GM21526 (cell line): Measurements from ENCODE around the gene LAMA5.
A peak's percentile ranks its signal among the peaks of the same experiment; 100 is the strongest.
"Not testable (repeated sequence)": the region's sequence is repeated elsewhere in the genome, so short reads cannot be mapped to it uniquely, and the experiment has no call there.

Experiments used
- ATAC-seq: cut with Tn5 transposase; IDR thresholded peaks from one replicate; pipeline ENCODE4 v1.9.1; 2021; ENCODE audit warnings: moderate library complexity; ENCODE audit not compliant: unreplicated experiment, low FRiP score

Gene LAMA5

DNA sequence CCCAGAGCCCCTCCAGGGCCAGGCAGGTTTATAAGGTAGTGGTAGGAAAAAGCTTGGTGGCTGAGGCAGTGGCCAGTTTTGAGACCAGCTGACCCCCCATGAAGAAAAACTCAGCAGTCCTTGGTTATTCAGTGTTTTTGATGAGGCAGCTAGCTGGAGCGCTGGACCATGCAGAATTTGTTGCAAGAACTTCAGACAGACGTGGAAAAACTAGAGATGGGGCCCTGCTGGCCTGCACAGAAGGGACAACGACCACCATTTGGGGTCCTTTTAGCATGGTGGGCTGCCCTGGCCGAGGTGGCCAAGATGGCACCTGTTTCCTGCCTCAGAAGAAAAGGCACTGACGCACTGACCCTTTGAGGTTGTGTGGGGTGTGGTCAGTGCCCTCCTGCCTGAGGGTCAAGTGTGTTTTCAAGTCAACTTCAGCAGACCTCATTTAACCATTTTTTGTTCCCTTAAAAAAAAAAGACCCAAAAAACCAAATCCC lies 22.5 kb upstream of the LAMA5 start:
- no peak for ATAC-seq

DNA sequence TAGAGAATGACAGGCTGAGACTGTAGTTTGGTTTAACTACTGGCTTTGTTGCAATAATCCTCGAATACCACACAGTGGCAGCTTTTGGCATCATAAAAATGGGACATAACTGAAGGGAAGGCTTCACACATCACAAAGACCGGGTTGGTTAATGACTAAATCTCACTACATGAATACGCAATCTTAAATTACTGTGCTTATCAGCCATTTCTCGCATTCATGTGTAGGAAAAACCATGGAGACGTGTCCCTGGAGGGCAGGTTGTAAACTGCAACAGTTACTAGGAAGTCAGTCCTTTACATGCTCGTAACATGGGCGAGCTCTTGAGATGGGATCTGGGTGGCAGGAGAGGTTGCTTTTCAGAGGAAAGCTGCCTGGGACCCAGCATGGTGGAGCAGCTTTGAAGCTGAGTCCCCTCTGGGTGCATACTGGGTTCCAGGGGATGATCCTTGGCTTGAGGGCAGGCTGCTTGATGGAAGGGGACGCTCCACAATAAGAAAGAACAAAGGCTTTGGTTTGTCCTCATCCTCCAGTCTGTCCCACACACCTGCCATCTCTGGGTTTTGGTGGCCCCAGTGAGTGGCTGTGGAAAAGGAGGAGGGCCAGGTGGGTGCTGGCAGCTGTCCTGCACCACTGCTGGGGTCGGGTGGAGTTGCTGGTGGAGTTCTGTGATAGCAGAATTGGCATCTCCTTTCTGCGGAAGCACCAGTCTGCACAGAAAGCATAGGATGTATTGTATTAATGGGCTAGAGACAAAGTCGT lies 21.9 kb upstream of the LAMA5 start:
- ATAC-seq: no peak

DNA sequence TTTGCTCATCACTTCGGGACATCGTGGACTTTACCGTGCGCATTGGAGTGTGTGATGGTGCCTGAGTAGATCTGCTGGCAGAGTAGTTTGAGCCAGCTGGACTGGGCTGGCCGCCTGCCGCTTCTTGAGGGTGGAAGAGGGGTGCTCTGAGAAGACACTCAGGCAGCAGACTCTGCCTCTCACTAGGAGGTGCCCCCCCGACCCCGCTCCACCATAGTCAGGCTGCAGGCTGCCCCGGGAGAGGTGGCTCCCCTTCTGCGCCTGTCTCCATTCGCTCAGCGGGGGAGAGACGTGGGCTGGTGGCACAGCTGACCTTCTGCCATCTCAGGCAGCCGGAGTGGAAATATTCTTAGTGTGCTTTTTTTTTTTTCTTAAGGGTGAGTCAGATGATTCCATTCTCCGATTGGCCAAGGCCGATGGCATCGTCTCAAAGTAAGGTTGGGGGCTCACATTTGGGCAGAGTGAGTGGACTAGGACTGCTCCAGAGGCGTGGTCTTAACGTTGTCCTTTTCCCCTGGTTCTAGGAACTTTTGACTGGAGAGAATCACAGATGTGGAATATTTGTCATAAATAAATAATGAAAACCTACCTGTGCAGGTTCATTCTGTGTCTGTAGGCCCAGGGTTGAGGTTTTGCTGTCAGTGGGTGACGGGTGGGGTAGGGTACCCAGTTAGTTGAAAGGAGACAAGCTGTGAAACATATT lies 21.0 kb upstream of the LAMA5 start:
- no peak for ATAC-seq

DNA sequence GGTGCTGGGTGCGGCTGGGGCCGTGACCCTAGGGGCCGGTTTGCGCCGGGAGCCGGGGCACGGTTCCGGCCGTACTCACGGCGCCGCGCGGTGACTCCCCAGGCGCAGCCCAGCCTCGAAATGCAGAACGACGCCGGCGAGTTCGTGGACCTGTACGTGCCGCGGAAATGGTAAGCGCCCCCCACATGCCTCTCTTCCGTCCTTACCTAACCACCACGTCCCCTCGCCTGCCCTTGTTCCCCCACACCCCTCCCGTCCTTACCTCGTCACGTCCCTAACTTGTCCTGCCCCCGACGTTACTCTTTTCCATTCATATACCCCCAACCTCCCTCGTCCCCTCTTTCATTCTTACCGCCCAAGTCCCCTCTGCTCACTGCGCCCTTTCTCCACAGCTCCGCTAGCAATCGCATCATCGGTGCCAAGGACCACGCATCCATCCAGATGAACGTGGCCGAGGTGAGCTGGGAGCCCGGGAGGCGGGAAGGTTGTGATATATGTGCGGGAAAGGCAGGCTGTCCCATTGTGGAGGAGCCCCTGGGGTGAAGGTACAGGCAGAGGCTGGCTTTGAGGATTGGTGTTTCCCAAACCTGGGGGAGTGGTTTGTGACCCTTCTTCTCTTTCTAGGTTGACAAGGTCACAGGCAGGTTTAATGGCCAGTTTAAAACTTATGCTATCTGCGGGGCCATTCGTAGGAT lies 20.3 kb upstream of the LAMA5 start:
- no peak for ATAC-seq

DNA sequence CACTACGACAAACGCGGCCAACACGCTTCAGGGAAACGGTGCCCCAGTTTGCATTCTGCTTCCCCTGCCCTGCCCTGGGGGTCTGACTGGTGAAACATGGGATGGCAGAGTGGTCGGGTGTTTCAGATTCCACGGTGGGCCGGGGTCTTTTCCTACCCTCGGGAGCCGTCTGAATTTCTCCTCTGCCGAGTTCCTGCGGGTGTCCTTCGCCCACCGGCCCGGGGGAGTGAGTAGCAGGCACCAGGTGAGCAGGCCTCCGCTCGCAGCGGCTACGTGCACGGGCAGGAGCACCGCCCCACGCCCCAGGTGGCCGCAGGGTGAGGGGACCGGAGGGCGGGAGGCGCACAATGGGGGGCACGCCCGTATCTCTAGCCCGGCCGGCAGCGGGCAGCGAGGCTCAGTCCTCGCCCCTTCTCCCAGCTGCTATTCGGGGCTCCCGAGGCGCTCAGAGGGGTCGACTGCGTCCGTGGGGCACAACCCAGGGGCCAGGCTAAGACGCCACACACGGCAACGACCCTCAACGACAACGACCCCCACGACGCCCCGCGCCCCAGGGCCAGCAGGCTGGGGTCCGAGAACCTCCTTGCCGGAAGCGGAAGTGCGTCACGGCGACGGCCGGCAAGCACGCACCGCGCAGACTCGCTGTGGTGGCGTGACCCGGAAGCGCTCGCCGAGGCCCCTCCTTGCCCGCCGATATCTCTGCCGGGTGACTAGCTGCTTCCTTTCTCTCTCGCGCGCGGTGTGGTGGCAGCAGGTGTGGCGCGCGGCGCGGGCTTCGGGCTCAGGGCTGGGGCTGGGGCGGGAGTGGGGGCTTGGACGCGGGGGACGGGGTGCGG lies 19.5 kb upstream of the LAMA5 start, which contains the start of gene RPS21:
Gene RPS21 (plus strand): TSS at position 721 of the 836 bp plus-strand sequence. CDS start 236 bp downstream, outside the sequence.
- ATAC-seq: peak; percentile 56

DNA sequence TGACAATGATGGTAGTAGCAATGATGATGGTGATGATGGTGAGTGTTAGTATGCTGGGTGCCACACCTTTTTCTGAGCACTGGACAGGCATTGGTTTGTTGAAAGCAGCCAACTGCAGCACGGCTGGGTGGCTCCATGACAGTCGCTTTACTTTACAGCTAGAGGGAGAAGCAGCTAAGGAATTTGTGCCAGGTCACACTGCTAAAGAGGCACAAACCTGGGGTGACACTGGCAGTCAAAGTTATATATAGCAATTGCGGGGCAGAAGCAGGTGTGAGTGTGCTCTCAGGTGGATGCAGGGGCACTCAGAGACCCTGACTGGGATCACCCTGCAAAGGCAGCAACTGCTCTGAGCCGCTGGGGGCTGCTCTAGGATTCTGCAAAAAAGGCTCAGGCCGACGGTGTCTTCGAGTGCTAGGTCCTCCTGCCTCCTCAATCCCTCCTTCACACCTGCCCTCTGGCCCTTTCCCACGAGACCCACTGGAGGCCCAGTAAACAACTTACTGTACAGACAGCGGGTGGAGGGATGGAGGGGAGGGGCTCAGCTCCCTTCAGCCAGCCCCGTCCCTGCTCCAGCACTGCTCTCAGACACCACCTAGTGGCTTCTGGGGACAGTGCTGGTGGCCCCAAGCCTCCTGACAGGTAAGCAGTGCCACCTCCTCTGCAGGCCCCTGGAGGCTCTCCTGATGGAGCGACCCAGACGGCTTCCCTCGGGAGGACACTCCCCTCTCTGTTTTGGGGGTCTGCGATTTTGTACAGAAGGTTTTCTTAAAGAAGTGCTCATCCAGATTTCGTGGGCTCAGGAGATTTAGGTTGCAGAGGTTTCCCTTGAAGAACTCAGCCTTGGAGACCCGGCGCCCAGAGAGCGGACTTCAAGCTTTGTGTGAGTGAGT lies 15.4 kb upstream of the LAMA5 start:
- ATAC-seq: peak; percentile 50

DNA sequence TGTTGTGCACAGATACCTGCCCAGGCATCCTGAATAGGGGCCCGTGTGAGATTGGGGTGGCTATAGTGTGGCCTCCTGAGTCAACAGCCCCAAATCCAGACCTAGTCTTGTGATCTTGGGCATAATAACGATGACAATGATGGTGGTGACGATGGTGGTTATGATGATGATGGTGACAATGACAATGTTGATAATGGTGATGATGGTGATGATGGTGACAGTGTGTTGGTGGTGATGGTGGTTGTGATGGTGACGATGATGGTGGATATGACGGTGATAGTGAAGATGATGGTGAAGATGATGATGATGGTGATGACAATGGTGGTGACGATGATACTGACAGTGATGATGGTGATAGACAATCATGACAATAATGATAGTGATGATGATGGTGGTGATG lies 14.7 kb upstream of the LAMA5 start:
- no peak for ATAC-seq

DNA sequence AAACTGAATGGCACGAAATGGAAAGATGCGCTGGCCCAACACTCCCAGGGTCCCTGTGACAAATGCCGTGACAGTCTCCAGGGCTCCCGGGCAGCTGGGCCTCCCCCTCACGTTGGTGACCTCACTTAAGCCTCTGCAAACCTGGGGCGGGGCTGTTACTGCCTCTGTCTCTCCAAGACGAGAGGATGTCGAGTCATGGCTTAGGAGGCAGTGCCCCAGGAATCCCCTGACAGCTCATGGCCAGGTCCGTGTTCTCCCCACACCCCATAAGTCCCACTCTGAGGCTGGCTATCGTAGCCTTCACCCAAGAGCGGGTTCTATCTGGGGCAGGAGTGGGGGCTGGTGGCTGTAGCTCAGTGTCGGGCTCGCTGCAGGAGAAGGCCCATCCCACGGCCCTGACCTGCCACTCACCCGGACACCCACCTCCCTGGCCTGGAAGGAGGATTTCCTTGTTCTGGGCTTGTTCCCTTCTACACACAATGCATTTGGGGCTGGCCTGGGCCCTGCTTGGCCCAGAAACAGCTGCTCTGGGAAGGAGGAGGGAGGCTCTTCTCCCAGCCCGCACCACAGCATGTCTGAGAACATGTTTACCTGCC lies 14.2 kb upstream of the LAMA5 start:
- no peak for ATAC-seq

DNA sequence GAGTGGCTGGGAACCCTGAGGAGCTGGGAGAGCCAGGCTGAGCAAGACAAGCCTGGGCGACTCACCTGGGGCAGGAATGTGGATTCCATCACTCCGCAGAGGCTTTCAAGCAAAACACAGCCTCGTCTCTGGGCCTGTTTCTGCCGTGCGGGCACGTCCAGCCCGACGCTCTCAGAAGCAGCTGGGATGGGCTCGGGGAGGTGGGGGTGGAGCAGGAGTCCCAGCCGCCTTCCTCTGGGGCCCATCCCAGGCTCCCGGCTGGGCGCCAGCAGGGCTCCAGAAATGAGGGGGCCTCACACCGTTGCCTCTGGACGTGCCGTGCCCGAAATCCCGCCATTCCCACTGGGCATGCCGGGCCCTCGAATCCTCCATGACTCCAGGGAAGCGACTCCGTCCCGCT lies 11.1 kb upstream of the LAMA5 start:
- ATAC-seq: no peak

DNA sequence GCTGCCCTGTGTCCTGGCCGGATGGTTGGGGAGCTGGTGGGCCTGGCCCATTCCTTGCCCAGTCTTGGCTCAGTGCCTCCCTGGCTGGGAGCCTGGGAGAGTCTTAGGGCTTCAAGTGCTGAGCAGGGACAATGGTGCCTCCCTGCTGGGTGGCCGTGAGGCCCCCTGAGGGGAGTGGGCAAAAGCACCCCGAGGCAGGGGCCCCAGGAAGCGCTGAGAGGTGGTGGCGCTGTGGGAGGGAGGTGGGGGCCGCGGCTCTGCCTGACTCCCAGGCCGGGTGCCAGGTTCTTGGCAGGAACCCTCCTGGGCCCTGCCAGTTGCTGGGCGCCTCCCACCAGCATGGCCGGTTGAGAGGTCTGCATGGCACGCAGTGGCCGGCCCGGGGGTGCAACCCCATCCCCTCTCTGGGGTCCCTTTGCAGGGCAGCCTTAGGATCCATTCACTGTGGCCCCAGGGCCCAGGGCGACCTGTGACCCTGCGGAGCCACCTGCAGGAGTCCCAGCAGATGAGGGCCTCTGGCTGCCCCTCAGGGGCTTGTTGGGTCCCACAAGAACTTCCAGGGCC lies 10.6 kb upstream of the LAMA5 start:
- no peak for ATAC-seq

DNA sequence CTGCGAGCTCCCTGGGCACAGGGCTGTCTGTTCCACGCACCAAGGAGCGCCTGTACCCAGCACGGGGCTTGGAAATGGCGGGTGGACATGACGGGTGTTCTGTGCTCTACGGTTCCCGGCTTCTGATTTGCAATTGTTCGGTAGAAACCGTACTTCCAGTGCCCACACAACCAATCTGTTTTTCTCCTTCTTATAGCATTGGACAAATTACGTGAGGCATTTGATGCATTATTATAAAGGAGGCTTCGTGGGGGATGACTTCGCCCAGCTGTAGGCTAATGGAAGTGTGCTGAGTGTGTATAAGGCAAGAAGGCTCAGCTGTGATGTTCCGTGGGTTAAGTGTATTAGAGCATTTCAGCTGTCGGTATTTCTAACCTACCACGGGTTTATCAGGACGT lies 10.0 kb upstream of the LAMA5 start:
- no peak for ATAC-seq

DNA sequence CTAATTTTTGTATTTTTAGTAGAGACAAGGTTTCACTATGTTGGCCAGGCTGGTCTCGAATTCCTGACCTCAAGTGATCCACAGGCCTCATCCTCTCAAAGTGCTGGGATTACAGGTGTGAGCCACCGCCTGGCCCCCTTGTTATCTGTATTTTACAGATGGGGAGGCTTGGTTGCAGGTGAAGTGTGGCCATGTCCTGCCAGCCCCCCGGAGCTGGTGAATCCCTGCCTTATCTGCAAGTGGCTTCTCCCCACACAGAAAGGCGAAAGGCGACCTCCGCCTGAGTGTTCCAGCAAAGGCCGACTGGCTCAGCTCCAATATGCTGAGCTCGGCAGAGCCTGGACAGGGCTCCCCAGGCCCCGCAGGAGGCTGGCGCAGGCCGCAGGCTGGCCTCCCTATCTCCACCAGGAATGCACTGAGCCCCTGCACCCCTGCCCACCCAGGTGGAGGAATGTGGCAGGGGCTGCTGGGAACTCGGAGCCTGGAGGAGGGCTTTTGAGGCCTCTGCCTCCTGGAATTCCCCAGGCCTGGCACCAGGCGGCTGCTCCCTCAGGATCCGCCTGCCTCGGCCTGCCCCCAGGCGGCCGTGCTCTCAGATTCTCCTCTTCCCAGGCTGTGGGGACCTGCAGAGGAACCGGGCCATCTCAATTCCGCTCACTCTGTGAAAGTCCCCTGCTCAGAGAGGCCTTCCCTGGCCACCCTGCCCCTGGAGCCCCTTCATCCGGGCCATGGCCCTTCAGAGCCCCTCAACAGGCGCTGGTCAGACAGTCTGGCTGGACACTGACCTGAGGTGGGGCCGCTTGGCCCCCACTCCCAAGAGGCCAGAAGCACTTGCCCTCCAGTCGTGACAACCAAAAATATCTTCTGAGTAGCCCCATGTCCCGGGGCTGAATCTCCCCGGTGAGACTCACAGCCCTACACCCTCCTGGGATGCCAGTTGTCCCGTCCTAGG lies 9.3 kb upstream of the LAMA5 start:
- ATAC-seq: no peak

DNA sequence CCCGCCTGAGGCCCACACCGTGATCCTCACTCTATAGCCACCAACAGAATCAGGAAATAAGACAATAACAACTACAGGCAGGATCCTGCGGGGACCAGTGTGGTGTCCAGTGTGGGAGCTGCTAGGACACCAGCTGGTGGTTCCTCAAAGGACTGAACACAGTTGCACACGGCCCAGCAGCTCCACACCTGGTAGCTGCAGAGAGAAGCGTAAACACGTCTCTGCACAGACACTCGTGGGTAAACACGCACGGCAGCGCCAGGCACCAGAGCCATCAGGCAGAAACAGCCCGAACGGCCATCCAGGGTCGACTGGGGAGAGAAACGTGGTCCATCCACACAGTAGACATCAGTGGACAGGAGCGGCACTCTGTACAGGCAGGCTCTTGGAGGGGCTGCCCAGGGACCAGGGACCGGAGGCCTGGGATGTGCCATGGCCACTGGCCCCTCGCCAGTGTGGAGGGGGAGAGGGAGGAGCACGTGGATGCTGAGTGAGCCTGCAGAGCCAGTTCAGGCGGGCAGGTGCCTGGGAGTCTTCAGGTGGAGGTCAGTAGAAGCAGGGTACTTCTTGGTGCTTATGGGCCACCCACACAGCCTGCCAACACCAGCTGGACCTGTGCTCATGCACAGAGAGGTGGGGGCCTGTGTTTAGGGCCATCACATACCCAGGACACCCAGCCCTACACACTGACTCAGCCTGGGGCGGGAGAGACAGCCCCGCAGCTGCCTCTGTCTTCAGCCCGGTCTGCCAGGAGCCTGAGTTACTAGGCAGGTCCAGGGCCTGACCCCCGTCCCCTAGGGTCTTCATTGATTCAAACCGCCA lies 7.4 kb upstream of the LAMA5 start:
- no peak for ATAC-seq

DNA sequence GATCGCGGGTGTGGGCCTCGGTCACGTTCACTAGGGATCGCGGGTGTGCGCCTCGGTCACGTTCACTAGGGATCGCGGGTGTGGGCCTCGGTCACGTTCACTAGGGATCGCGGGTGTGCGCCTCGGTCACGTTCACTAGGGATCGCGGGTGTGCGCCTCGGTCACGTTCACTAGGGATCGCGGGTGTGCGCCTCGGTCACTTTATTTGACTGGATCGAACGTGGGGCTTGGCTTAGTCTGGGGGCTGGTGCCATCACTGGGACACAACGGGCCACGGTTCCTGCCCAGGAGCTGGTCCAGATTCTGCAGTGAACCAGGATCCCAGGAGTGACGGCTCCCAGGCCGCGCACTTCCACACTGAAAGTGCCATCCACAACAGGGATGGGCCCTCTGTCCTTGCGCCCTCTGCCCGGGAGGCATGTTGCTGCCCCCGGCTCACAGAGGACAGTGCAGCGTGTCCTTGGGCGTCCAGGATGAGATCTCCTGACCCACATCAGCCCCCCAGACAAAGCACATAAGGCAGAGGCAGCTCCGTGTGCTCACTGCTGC lies 6.6 kb upstream of the LAMA5 start:
- ATAC-seq: not testable (repeated sequence)

DNA sequence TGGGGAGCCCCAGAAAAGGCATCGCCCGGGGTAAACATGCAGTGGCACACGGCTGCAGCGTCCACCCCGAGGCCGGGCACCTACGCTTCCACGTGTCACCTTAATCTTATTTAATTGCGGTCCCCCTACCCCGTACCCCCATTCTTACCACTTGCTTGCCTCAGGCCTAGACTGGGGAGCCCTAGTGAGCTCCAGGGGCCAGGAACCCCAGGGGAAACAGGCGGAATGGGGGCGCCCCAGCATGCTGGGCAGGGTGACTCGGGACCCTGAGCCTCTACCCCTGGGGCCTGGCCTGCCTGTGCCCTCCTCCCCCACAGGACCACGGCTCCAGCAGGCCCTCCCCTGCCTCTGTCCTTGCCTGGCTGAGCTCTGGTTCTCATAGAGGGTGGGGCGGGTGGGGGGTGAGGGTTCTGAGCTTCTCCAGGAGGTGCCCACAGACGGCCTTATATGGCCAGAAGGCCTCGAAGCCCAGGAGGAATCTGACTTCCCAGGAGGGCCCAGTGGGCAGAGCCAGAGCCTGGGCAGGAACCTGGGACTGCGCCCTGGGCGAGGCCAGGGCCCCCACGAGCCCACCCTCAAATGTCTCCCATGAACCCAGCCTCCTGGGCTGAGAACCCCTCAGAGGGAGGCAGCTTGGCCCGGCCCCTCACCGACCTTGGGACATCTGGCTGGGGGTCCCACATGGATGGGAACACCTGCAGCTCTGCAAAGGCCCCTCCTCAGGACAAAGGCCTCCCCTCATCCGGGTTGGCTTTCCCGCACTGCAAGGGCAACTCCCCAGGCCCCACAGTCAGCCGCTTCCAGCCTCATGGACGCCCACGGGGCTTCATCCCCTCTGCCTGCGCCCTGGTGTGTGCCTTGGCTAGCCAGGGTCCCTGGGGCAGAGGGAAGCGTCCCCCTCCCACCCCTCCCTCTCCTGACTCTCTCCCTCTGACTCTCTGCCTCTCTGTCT lies 5.2 kb upstream of the LAMA5 start:
- ATAC-seq: no peak
